Vagina (tissue), 2 donors: ENCODE data around the gene CCRL2. TPM values are rescaled to one million over a fixed set of nuclear protein-coding genes. Genes with fewer than 3 reads are reported as not detected.

Source experiments
- DNase-seq, 2 donors: peaks; one replicate each; pipeline ENCODE4 v3.0.0-alpha.2; 2017; ENCODE audit errors: extremely low spot score in 2 of 2
- H3K27ac ChIP-seq: fragments of 200-600 bp; sonication (generic); one replicate; pipeline ENCODE4 v1.5.1; 2019
- H3K27me3 ChIP-seq: fragments of 200-600 bp; sonication (generic); one replicate; pipeline ENCODE4 v1.5.1; 2019
- H3K36me3 ChIP-seq, 2 donors: fragments of 200-600 bp; sonication (generic); one replicate each; pipeline ENCODE4 v1.5.1; 2017 to 2019
- H3K4me1 ChIP-seq: fragments of 200-600 bp; sonication (generic); one replicate; pipeline ENCODE4 v1.5.1; 2019
- H3K4me3 ChIP-seq, 2 donors: fragments of 200-600 bp; sonication (generic); 1 replicate in 1 of 2; 2 replicates in 1 of 2; pipeline ENCODE4 v1.5.1; 2016 to 2019
- H3K9me3 ChIP-seq: fragments of 200-600 bp; sonication (generic); one replicate; pipeline ENCODE4 v1.5.1; 2019
- CTCF ChIP-seq, 3 experiments: fragments of 450-650 bp in 2 of 3; fragments of 200-600 bp in 1 of 3; sonication (generic) in 1 of 3; IDR thresholded peaks; one replicate each; pipeline ENCODE4 v1.5.1; 2017 to 2019; ENCODE audit warnings: antibody characterized with exemption in 3 of 3, mild to moderate bottlenecking in 2 of 3, moderate library complexity in 2 of 3
- POLR2A ChIP-seq, 2 donors: fragments of 450-650 bp; IDR thresholded peaks; one replicate each; pipeline ENCODE4 v1.6.1; 2017; ENCODE audit warnings: antibody characterized with exemption in 2 of 2, mild to moderate bottlenecking in 2 of 2, moderate library complexity in 2 of 2
- POLR2AphosphoS5 ChIP-seq, 2 donors: sonication (generic); formaldehyde crosslinking; IDR thresholded peaks; one replicate each; pipeline ENCODE4 v1.9.0; 2017; ENCODE audit warnings: antibody characterized with exemption in 2 of 2, mild to moderate bottlenecking in 2 of 2, low read depth in 1 of 2; ENCODE audit not compliant: insufficient read depth in 1 of 2
- intact Hi-C: fragments of 100-400 bp; cut with DNase I; formaldehyde crosslinking; loops from one replicate; pipeline ENCODE4 v1.15.1; 2023
- total RNA-seq: library from RNA; depleted of rRNA; stranded (reverse); fragments of >200 nt; gene quantifications from one replicate; pipeline ENCODE4 v1.2.3, GENCODE V29; 2016

The CCRL2 gene
- total RNA-seq, 1 donor from 2014 or later, result not detected

GRCh38 chr3:46369151-46369550 lies 37.9 kb upstream of the CCRL2 start:
- H3K27me3 ChIP-seq, result no peaks in the 10 kb centered on the region
- H3K9me3 ChIP-seq, result no peaks in the 10 kb centered on the region
- no peak overlapping the region for H3K4me3 ChIP-seq
- H3K4me1 ChIP-seq, result no peaks in the 10 kb centered on the region
- intact Hi-C loops, result no loop called here
- H3K27ac ChIP-seq, result peak overlapping the region; percentile 19
- no peak for TF ChIP-seq CTCF (IDR thresholded peaks at IDR 0.05)
- no peak for TF ChIP-seq POLR2AphosphoS5 (IDR thresholded peaks at IDR 0.05; ENCODE audit: insufficient read depth in 1 of 2, low read depth in 1 of 2)
- no peak for TF ChIP-seq POLR2A (IDR thresholded peaks at IDR 0.05)
- DNase-seq, result no peak
- H3K36me3 ChIP-seq, result no peaks in the 10 kb centered on the region

GRCh38 chr3:46369675-46370132 lies 37.4 kb upstream of the CCRL2 start:
- peak overlapping the region; percentile 19 for H3K27ac ChIP-seq
- no peak for DNase-seq
- no peaks in the 10 kb centered on the region for H3K36me3 ChIP-seq
- intact Hi-C loops, result no loop called here
- H3K9me3 ChIP-seq, result no peaks in the 10 kb centered on the region
- TF ChIP-seq POLR2A (IDR thresholded peaks at IDR 0.05), result no peak
- TF ChIP-seq CTCF (IDR thresholded peaks at IDR 0.05), result no peak
- TF ChIP-seq POLR2AphosphoS5 (IDR thresholded peaks at IDR 0.05; ENCODE audit: insufficient read depth in 1 of 2, low read depth in 1 of 2), result no peak
- H3K4me3 ChIP-seq, result no peak overlapping the region
- no peaks in the 10 kb centered on the region for H3K27me3 ChIP-seq
- no peaks in the 10 kb centered on the region for H3K4me1 ChIP-seq

GRCh38 chr3:46370839-46371518 lies 36.1 kb upstream of the CCRL2 start, which contains the start of gene CCR5:
Gene CCR5 (plus strand): TSS chr3:46370946. CDS start chr3:46372903, 1,957 bp downstream.
- no peaks in the 10 kb centered on the region for H3K9me3 ChIP-seq
- TF ChIP-seq POLR2A (IDR thresholded peaks at IDR 0.05) (no peak), CTCF (IDR thresholded peaks at IDR 0.05) (no peak), POLR2AphosphoS5 (IDR thresholded peaks at IDR 0.05; ENCODE audit: insufficient read depth in 1 of 2, low read depth in 1 of 2) (no peak)
- intact Hi-C loops, result no loop called here
- H3K27me3 ChIP-seq, result no peaks in the 10 kb centered on the region
- H3K36me3 ChIP-seq, result no peaks in the 10 kb centered on the region
- no peak for DNase-seq
- peak within 1 kb of the TSS in 1 of 2 donors; percentile 8 for H3K4me3 ChIP-seq
- H3K4me1 ChIP-seq, result no peaks in the 10 kb centered on the region
- H3K27ac ChIP-seq, result peak within 1 kb of the TSS; percentile 19

- no peaks in the 10 kb centered on the region for H3K27me3 ChIP-seq
- intact Hi-C loops, result no loop called here
These were observed 35.3 kb upstream of the CCRL2 start for GRCh38 chr3:46371519-46372340.

More at GRCh38 chr3:46371519-46372340, 35.3 kb upstream of the CCRL2 start:
- TF ChIP-seq POLR2AphosphoS5 (IDR thresholded peaks at IDR 0.05; ENCODE audit: insufficient read depth in 1 of 2, low read depth in 1 of 2) (no peak), CTCF (IDR thresholded peaks at IDR 0.05) (no peak), POLR2A (IDR thresholded peaks at IDR 0.05) (no peak)
- H3K9me3 ChIP-seq, result no peaks in the 10 kb centered on the region
- H3K4me3 ChIP-seq, result peak overlapping the region in 1 of 2 donors; percentile 8
- H3K27ac ChIP-seq, result no peak overlapping the region
- no peaks in the 10 kb centered on the region for H3K36me3 ChIP-seq
- no peak for DNase-seq
- no peaks in the 10 kb centered on the region for H3K4me1 ChIP-seq
